ENCODE results near the gene ETHE1.
A peak's percentile ranks its signal among the peaks of the same experiment; 100 is the strongest.
"Not testable (repeated sequence)": the region's sequence is repeated elsewhere in the genome, so short reads cannot be mapped to it uniquely, and the experiment has no call there.

The ETHE1 gene

GRCh38 chr19:43552198-43552450 is 25.1 kb upstream of the ETHE1 start:
- DNase-seq, result no peak

DNA sequence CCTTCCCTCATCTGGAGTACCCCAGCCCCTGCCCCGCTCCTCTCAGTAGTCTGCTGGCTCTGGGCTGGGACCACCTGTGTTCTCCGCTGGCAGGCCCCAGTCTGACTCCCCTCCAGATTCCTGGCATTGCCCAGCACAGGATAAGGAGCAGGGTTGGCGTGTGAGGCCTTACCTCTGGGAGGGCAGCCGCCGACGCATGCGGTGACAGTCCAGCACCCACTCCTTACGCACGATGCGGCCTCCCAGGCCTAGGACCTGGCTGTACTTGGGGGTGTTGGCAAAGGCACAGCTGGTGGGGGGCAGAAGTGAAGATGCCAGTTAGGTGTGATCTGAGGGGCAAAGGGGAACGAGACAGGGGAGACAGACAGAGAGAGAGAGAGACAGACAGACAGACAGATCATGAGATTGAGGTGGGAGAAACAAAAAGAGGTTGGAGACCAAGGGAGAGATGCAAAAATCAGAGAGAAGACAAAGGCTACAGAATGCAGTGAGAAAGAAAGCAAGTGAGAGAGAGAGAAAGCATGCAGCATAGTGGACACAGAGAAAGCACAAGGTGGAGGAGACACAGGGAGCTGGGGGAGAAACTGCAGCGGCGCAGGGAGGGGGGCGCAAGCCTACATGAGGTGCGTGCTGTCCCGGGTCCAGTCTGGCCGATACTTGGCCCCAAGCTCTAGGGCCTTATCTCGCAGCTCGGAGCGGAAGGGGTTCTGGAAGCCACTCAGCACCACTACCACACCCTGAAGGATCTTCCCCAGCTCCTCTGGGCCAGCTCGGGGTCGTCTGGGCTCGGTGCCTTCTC is 24.6 kb upstream of the ETHE1 start:
- no peak for DNase-seq

DNA sequence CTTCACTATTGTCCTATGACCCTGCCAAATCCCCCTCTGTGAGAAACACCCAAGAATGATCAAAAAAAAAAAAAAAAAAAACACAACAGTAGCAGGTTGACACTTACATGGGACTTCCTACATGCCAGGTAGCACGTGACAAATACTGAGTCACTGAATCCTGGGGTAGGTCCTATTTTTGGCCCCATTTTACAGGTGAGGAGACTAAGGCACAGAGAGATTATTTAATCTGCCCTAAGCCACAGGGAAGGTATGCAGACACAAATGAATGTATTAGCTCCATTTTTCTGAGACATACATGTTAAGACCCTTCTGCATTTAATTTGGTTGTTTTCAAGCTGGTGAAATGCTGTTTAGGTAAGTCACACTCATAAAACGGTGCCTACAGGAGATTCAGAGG is 21.7 kb upstream of the ETHE1 start:
- no peak for DNase-seq

- not testable (repeated sequence) for DNase-seq
These were observed 20.9 kb upstream of the ETHE1 start for GRCh38 chr19:43547926-43548325.

GRCh38 chr19:43546581-43546980 is 19.6 kb upstream of the ETHE1 start:
- DNase-seq, result no peak

- DNase-seq, result peak in 15 of 56 donors; percentile 2 to 32 (median 11)
These were observed 19.0 kb upstream of the ETHE1 start for GRCh38 chr19:43545981-43546380.

DNA sequence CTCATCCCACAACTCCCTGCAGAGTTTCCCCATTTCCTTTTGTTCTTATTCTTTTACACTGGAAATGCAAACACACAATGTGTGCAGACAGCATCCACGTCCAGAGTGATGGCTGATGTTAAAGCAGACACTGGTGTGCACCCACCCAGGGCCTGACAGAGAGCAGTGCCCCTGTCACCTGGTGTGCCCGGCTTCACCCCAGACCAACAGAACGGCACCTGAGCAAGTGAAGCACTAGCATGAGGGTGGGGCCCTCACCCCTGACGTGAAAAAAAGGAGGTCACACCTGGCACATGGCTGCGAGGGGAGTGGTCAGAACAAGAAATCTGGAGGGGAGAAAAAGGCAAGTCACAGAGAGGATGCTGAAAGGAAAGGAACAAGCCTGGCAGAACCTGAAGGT is 18.3 kb upstream of the ETHE1 start:
- no peak for DNase-seq

- no peak for DNase-seq
These were observed 17.1 kb upstream of the ETHE1 start for GRCh38 chr19:43544077-43544476.

DNA sequence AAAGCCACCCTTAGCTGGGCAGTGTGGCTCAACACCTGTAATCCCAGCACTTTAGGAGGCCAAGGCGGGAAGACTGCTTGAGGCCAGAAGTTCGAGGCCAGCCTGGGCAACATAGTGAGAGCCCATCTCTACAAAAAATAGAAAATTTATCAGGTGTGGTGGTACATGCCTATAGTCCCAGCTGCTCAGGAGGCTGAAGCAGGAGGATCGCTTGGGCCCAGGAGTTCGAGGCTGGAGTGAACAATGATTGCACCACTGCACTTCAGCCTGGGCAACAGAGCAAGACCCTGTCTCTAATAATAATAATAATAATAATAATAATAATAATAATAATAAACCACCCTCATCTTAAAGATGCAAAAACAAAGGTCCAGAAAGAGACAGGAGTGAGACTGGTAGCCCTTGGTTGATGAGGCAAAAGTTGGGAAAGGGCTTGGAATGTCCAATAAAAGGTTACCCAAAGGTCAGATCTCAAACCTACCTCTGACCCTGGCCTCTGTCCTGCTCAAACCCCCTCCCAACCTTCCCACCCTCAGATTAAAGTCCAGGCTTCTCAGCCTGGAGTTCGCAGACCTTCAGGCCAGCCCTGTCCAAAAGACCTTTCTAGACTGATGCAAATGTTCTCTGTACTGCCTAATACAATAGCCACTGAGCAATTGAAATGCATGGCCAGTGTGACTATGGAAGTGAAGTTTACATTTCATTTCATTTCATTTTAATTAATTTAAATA is 15.1 kb upstream of the ETHE1 start:
- DNase-seq, result no peak

DNA sequence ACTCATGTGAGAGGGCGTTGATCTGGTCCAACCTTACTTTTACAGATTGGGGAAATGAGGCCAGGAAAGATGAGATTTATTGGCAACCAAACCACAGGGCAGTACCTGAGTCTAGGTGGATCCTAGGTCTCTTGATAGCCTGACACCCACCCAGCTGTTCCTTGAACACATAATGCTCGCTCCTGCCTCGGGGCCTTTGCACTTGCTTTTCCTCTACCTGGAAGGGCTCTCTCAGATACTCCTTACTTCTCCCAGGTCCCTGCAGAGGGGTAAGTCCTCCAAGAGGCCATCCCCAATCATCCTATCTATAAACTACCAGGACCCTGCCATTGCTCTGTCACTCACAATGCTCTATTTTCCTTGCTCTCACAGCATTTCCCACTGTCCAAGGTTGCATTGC is 13.4 kb upstream of the ETHE1 start:
- no peak for DNase-seq

DNA sequence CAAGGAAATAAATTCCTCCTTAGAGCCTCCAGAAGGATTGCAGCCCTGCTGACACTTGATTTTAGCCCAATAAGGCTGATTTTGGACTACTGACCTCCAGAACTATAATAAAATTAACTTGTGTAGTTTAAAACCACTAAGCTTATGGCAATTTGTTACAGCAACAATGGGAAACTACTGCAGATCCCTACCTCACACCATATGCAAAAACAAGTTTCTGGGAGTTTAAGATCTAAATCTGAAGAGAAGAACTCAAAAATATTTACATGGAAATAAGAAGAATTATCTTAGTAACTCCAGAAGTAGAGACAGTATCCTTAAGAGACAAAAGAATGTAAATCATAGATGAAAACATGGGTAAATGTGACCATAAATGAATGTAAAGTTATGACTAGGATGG is 11.9 kb upstream of the ETHE1 start:
- DNase-seq, result no peak

DNA sequence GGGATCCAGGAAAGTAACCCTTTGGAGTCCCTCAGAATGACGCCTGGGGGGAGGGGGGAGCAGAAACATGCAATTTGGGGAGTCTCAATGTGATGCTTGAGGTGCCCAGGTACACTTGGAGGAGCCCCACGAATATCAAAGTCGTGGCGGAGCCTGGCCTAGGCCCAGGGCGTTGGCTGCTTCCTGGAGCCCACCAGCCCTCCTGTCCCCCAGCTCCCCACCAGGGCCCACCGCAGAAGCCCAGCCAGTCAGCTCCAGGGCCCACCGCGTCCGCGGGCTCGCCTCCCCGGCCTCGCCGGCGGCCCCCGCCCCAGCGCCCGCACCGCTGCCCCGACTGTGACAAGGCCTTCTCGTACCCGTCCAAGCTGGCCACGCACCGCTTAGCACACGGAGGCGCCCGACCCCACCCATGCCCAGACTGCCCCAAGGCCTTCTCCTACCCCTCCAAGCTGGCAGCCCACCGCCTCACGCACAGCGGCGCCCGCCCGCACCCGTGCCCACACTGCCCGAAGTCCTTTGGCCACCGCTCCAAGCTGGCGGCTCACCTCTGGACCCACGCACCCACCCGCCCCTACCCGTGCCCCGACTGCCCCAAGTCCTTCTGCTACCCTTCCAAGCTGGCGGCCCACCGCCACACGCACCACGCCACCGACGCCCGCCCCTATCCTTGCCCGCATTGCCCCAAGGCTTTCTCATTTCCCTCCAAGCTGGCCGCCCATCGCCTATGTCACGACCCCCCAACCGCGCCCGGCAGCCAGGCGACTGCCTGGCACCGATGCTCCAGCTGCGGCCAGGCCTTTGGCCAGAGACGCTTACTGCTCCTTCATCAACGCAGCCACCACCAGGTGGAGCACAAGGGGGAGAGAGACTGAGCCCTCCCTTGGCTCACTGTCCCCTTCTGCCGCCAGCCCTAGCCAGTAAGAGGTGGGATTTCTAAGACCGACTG is 8.1 kb upstream of the ETHE1 start:
- peak in 47 of 56 donors; percentile 5 to 69 (median 38) for DNase-seq

DNA sequence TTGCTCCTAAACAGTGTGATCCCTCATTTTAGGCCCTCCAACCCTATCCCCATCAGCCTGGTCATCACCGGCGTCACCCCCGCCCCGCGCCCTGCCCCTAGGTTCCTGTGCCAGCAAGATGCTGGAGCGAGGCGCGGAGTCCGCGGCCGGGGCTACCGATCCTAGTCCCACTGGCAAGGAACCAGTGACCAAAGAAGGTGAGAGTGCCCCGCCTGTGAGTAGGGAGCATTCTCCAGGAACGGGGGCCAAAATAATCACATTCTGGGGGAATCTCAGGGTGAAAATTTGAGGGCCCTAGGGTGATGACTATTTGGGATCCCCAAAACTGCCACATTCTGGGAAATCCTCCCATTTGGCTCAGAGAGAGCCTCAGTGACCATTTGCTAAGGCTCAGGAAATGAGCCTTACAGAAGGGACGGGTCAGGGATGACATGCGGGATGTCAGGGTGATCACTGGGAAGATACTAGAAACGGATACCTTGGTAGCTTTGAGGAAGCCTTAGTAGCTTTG is 7.4 kb upstream of the ETHE1 start:
- peak in 1 of 56 donors; percentile 13 for DNase-seq

DNA sequence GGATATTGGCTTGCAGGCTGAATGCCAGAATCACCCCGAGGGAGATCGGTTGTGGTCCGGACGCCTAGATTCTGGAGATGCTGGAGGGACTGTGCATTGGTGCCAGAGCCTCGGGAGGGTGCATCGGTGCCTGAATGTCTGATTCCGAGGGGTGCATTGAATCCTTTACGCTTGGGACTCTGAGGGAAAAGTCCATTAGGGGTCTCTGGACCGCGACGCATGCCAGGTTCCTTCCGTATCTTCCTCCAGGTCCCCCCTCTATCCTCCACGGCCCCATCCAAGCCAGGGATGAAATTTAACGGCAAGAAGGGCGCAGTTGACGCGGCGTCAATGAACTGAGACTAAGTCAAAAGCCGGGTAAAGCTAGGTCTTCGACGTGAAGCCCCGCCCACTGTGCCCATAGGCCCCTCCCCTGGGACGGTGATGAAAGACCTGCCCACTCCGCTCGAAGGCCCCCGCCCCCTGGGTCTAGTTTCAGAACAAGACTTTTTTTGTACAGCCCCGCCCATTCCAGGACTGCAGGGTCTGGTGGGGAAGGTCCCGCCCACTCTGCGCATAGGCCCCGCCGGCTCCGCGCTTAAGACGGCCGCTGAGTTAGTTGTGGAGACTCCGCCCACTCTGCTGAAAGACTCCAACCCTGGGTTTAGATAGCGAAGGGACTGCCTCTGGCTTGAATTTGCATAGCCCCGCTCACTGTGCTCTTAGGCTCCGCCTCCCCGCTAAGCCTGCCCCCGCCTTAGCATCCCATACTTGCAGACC is 6.7 kb upstream of the ETHE1 start:
- peak; percentile 44 to 96 (median 88) for DNase-seq

GRCh38 chr19:43532962-43533545 is 6.1 kb upstream of the ETHE1 start, which contains the start of gene ZNF575:
ZNF575 (plus strand) TSS chr19:43533188; CDS start chr19:43534423, 1,235 bp downstream.
- peak; percentile 70 to 97 (median 91) for DNase-seq

GRCh38 chr19:43532571-43532961 is 5.6 kb upstream of the ETHE1 start:
- DNase-seq, result peak in 25 of 56 donors; percentile 43 to 86 (median 73)

- peak in 5 of 56 donors; percentile 3 to 14 (median 12) for DNase-seq
These were observed 1.0 kb upstream of the ETHE1 start for GRCh38 chr19:43527860-43528622.

- DNase-seq, result peak in 14 of 56 donors; percentile 6 to 29 (median 20)
These were observed 897 bp downstream of the ETHE1 start for GRCh38 chr19:43525836-43526771.

Data from nucleus accumbens (tissue), 56 donors.